Omental fat pad (tissue), 4 donors: ENCODE measurements around the gene CASP1. TPM values are rescaled to one million over a fixed set of nuclear protein-coding genes. Genes with fewer than 3 reads are reported as not detected.

Source experiments
- ATAC-seq: fragments of 150-250 bp; one replicate; pipeline ENCODE4 v1.9.1; 2016; ENCODE audit warnings: mild to moderate bottlenecking, moderate library complexity; ENCODE audit not compliant: low FRiP score
- DNase-seq: peaks from one replicate; pipeline ENCODE4 v3.0.0-alpha.2; 2019; ENCODE audit warnings: low spot score
- CTCF ChIP-seq, 3 donors: fragments of 450-650 bp; IDR thresholded peaks; one replicate each; pipeline ENCODE4 v1.5.1; 2016 to 2017; ENCODE audit warnings: antibody characterized with exemption in 3 of 3, mild to moderate bottlenecking in 3 of 3, moderate library complexity in 2 of 3
- total RNA-seq, 4 donors: library from RNA; depleted of rRNA; stranded (reverse); fragments of >200 nt; gene quantifications; one replicate each; pipeline ENCODE4 v1.1.0, GENCODE V29; 2016

CASP1 gene
- total RNA-seq, 4 donors from 2014 or later, result 12.1 to 28.4 (median 20.8) TPM

- ATAC-seq, result no peak
- DNase-seq, result no peak
- TF ChIP-seq CTCF (IDR thresholded peaks at IDR 0.05), result no peak
Measured at GRCh38 chr11:104999721-105000120, 35.2 kb downstream of the CASP1 start.

GRCh38 chr11:104997288-104997687, 37.7 kb downstream of the CASP1 start:
- TF ChIP-seq CTCF (IDR thresholded peaks at IDR 0.05), result no peak
- DNase-seq, result no peak
- ATAC-seq, result no peak

GRCh38 chr11:104995001-104995408, 39.9 kb downstream of the CASP1 start:
- no peak for TF ChIP-seq CTCF (IDR thresholded peaks at IDR 0.05)
- DNase-seq (no peak), ATAC-seq (no peak)

GRCh38 chr11:104992781-104993180, 42.2 kb downstream of the CASP1 start:
- ATAC-seq, result no peak

GRCh38 chr11:104991994-104992393, 43.0 kb downstream of the CASP1 start:
- ATAC-seq, result no peak
- no peak for TF ChIP-seq CTCF (IDR thresholded peaks at IDR 0.05)
- no peak for DNase-seq

More at GRCh38 chr11:104992781-104993180, 42.2 kb downstream of the CASP1 start:
- no peak for TF ChIP-seq CTCF (IDR thresholded peaks at IDR 0.05)
- DNase-seq, result no peak

- ATAC-seq (no peak), DNase-seq (no peak)
- no peak for TF ChIP-seq CTCF (IDR thresholded peaks at IDR 0.05)
Measured at GRCh38 chr11:104984808-104985207, 50.1 kb downstream of the CASP1 start.

- DNase-seq (no peak), ATAC-seq (no peak)
- no peak for TF ChIP-seq CTCF (IDR thresholded peaks at IDR 0.05)
Measured at GRCh38 chr11:104979839-104980238, 55.1 kb downstream of the CASP1 start.

Other genes starting within 250 kb of the CASP1 start
- 1 to 10 TPM in 2 of 4 donors, under 1 TPM in 1, not detected in 1; 0.65 to 5.5 (median 2.4) TPM for gene CASP12, start 136.7 kb downstream of the CASP1 start, total RNA-seq
- 100 to 1,000 TPM; 122 to 297 (median 226) TPM for gene CASP4, start 66.6 kb downstream of the CASP1 start, total RNA-seq
- gene CASP5, start 12.0 kb downstream of the CASP1 start, total RNA-seq, result 1 to 10 TPM in 1 of 4 donors, under 1 TPM in 1, not detected in 2; 0.72 to 3.9 TPM
- 10 to 100 TPM in 3 of 4 donors, 1 to 10 TPM in 1; 8.8 to 22.2 (median 11.8) TPM for gene CARD16, start 10.2 kb upstream of the CASP1 start, total RNA-seq
- not detected for gene CARD18, start 104.6 kb upstream of the CASP1 start, total RNA-seq